H1 (cell line): ENCODE measurements around the gene NAA16. TPM values are rescaled to one million over a fixed set of nuclear protein-coding genes. Genes with fewer than 3 reads are reported as not detected.

Source experiments
- GABPA ChIP-seq: IDR thresholded peaks from 2 replicates; pipeline ENCODE4 v1.6.1; 2011; ENCODE audit warnings: mild to moderate bottlenecking, low read length, moderate library complexity, borderline replicate concordance; ENCODE audit not compliant: insufficient read depth
- JUND ChIP-seq: IDR thresholded peaks from 2 replicates; pipeline ENCODE4 v1.6.1; 2011; ENCODE audit warnings: mild to moderate bottlenecking, improper control_type of control experiment, low read length
- NANOG ChIP-seq: IDR thresholded peaks from 2 replicates; pipeline ENCODE4 v1.6.1; 2011; ENCODE audit warnings: low read length, low read depth, mild to moderate bottlenecking, inconsistent platforms; ENCODE audit not compliant: insufficient read depth, poor library complexity, severe bottlenecking
- PHF8 ChIP-seq: fragments of 200-600 bp; sonication (generic); conservative IDR thresholded peaks from 2 replicates; pipeline ENCODE4 v1.7.1; 2012; ENCODE audit warnings: low read depth, mild to moderate bottlenecking, inconsistent platforms, low read length, moderate library complexity
- RFX5 ChIP-seq: IDR thresholded peaks from 2 replicates; pipeline ENCODE4 v1.6.1; 2011; ENCODE audit warnings: low read depth, low read length, improper control_type of control experiment, borderline replicate concordance
- SP4 ChIP-seq: IDR thresholded peaks from 2 replicates; pipeline ENCODE4 v1.6.1; 2012; ENCODE audit warnings: low read length, inconsistent platforms
- SUZ12 ChIP-seq: fragments of 200-600 bp; sonication (generic); IDR thresholded peaks from 2 replicates; pipeline ENCODE4 v1.6.1; 2012; ENCODE audit warnings: mild to moderate bottlenecking, inconsistent platforms, low read length, moderate library complexity, mixed read lengths
- polyA plus RNA-seq, 7 experiments: library from polyadenylated mRNA; depleted of rRNA in 3 of 7; stranded (reverse) in 5 of 7; unstranded in 2 of 7; fragments of >200 nt in 5 of 7; fragments of 200-250 nt in 2 of 7; gene quantifications; 1 replicate in 5 of 7; 2 replicates in 1 of 7; 4 replicates in 1 of 7; pipeline versions ENCODE4 v1.2.1 to v1.2.3, GENCODE V29; 2011 to 2013; ENCODE audit warnings: missing spikeins in 2 of 7, mixed read lengths in 2 of 7
- total RNA-seq: library from RNA; stranded (reverse); fragmentation: NEBNext Ultra II Directional; extraction: Animal tissue kit (Norgen Biotek cat#: 25700); gene quantifications from 2 replicates; pipeline ENCODE4 v1.2.1, GENCODE V29; 2021
- TF ChIP-seq, protein P1 (sequence below): fragments of 300-600 bp; sonication (generic); IDR thresholded peaks from 2 replicates; pipeline ENCODE4 v1.7.1; 2012; ENCODE audit warnings: low read length, moderate library complexity, mild to moderate bottlenecking, inconsistent platforms; ENCODE audit not compliant: insufficient replicate concordance

The NAA16 gene
- total and polyA plus RNA-seq, 2 of the 8 experiments (the other 6 are each of a cell fraction or from before 2014, with no cell fraction given) = 11.4 to 40.0 TPM

DNA sequence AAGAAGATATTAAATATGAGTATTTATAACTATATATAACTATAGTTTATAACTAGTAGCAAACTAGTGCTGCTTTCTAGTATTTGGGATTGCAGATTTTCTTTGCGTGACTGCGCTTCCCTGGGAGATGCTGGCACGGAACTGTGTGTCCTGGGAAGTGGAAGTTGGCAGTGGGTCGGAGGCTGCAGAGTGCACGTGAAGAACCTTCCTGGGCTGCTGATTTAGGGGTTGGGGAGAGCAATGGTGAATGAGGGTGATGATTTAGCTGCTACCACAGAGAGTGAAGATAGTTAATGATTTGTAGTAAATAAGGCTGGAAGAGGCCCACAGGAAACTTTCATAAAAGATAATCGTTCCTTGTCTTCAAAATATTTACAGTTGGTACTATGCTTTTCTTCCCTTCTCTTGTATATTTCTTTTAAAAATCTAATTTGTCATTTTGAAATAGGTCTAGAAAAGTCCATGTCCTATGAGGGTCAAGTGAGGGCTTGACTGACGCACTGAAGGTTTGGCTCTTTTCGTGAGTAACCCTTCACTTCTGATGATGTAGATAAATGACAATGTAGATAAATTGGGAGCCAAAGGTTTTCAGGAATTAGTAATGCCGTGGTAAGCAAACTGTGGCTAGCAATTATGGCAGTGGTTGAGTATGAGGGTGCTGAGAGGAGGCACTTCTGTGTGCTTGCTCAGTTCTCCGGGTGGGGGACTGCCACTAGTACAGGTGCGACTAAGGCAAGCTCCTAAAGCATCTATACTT is 3.0 kb upstream of the NAA16 start (continued):
- TF ChIP-seq SP4 (no peak), JUND (no peak), GABPA (no peak), RFX5 (no peak), NANOG (no peak), SUZ12 (no peak), PHF8 (no peak)
- TF ChIP-seq, protein P1, sequence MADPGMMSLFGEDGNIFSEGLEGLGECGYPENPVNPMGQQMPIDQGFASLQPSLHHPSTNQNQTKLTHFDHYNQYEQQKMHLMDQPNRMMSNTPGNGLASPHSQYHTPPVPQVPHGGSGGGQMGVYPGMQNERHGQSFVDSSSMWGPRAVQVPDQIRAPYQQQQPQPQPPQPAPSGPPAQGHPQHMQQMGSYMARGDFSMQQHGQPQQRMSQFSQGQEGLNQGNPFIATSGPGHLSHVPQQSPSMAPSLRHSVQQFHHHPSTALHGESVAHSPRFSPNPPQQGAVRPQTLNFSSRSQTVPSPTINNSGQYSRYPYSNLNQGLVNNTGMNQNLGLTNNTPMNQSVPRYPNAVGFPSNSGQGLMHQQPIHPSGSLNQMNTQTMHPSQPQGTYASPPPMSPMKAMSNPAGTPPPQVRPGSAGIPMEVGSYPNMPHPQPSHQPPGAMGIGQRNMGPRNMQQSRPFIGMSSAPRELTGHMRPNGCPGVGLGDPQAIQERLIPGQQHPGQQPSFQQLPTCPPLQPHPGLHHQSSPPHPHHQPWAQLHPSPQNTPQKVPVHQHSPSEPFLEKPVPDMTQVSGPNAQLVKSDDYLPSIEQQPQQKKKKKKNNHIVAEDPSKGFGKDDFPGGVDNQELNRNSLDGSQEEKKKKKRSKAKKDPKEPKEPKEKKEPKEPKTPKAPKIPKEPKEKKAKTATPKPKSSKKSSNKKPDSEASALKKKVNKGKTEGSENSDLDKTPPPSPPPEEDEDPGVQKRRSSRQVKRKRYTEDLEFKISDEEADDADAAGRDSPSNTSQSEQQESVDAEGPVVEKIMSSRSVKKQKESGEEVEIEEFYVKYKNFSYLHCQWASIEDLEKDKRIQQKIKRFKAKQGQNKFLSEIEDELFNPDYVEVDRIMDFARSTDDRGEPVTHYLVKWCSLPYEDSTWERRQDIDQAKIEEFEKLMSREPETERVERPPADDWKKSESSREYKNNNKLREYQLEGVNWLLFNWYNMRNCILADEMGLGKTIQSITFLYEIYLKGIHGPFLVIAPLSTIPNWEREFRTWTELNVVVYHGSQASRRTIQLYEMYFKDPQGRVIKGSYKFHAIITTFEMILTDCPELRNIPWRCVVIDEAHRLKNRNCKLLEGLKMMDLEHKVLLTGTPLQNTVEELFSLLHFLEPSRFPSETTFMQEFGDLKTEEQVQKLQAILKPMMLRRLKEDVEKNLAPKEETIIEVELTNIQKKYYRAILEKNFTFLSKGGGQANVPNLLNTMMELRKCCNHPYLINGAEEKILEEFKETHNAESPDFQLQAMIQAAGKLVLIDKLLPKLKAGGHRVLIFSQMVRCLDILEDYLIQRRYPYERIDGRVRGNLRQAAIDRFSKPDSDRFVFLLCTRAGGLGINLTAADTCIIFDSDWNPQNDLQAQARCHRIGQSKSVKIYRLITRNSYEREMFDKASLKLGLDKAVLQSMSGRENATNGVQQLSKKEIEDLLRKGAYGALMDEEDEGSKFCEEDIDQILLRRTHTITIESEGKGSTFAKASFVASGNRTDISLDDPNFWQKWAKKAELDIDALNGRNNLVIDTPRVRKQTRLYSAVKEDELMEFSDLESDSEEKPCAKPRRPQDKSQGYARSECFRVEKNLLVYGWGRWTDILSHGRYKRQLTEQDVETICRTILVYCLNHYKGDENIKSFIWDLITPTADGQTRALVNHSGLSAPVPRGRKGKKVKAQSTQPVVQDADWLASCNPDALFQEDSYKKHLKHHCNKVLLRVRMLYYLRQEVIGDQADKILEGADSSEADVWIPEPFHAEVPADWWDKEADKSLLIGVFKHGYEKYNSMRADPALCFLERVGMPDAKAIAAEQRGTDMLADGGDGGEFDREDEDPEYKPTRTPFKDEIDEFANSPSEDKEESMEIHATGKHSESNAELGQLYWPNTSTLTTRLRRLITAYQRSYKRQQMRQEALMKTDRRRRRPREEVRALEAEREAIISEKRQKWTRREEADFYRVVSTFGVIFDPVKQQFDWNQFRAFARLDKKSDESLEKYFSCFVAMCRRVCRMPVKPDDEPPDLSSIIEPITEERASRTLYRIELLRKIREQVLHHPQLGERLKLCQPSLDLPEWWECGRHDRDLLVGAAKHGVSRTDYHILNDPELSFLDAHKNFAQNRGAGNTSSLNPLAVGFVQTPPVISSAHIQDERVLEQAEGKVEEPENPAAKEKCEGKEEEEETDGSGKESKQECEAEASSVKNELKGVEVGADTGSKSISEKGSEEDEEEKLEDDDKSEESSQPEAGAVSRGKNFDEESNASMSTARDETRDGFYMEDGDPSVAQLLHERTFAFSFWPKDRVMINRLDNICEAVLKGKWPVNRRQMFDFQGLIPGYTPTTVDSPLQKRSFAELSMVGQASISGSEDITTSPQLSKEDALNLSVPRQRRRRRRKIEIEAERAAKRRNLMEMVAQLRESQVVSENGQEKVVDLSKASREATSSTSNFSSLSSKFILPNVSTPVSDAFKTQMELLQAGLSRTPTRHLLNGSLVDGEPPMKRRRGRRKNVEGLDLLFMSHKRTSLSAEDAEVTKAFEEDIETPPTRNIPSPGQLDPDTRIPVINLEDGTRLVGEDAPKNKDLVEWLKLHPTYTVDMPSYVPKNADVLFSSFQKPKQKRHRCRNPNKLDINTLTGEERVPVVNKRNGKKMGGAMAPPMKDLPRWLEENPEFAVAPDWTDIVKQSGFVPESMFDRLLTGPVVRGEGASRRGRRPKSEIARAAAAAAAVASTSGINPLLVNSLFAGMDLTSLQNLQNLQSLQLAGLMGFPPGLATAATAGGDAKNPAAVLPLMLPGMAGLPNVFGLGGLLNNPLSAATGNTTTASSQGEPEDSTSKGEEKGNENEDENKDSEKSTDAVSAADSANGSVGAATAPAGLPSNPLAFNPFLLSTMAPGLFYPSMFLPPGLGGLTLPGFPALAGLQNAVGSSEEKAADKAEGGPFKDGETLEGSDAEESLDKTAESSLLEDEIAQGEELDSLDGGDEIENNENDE = no peak
